IMR-90 (cell line): ENCODE results near the gene CATSPERE. TPM values are rescaled to one million over a fixed set of nuclear protein-coding genes. Genes with fewer than 3 reads are reported as not detected.

Experiments
- ATAC-seq: fragments of 200-7000 bp; cut with Tn5 transposase; 2 replicates; pipeline ENCODE4 v1.9.1; 2020; ENCODE audit warnings: low read depth, mild to moderate bottlenecking, moderate library complexity
- BruUV-seq: library from RNA; stranded (reverse); fragments of 400-500 nt; replicated peaks from 2 replicates; lab custom pipeline; 2021; lab: Mats Ljungman, UMichigan
- CTCF ChIA-PET: fragments of 300-600 bp; formaldehyde crosslinking; extraction: SDS; loops from one replicate; lab custom pipeline; 2021; ENCODE audit warnings: antibody characterized with exemption; lab: Yijun Ruan, JAX
- POLR2A ChIA-PET: fragments of 300-600 bp; sonication (Branson Sonifier 250); formaldehyde crosslinking; loops from one replicate; lab custom pipeline; 2022; ENCODE audit warnings: antibody characterized with exemption; ENCODE audit not compliant: unreplicated experiment; lab: Charles Lee
- DNase-seq: peaks from one replicate; pipeline ENCODE4 v3.0.0; 2013
- H2AFZ ChIP-seq: replicated peaks from 2 replicates; pipeline ENCODE3; 2013; ENCODE audit warnings: low read length, mild to moderate bottlenecking; ENCODE audit not compliant: poor library complexity
- H2AK5ac ChIP-seq: 2 replicates; pipeline ENCODE4 v1.6.1; 2013; ENCODE audit warnings: low read depth, low read length, inconsistent platforms
- H2AK9ac ChIP-seq: replicated peaks from 2 replicates; pipeline ENCODE3; 2013; ENCODE audit warnings: mild to moderate bottlenecking, low read depth, low read length, moderate library complexity; ENCODE audit not compliant: poor library complexity
- H2BK120ac ChIP-seq: 2 replicates; pipeline ENCODE4 v1.6.1; 2013; ENCODE audit warnings: low read depth, low read length, inconsistent platforms
- H2BK15ac ChIP-seq: 3 replicates; pipeline ENCODE4 v1.6.1; 2013; ENCODE audit warnings: low read depth, low read length, inconsistent platforms
- H2BK20ac ChIP-seq: 2 replicates; pipeline ENCODE4 v1.6.1; 2013; ENCODE audit warnings: low read depth, mild to moderate bottlenecking, inconsistent platforms, low read length, moderate library complexity
- H2BK5ac ChIP-seq: 2 replicates; pipeline ENCODE4 v1.6.1; 2013; ENCODE audit warnings: mild to moderate bottlenecking, low read depth, low read length, inconsistent platforms; ENCODE audit not compliant: poor library complexity, severe bottlenecking
- H3K14ac ChIP-seq: replicated peaks from 2 replicates; pipeline ENCODE4 v1.6.1; 2013; ENCODE audit warnings: low read depth, low read length, inconsistent platforms
- H3K18ac ChIP-seq: 2 replicates; pipeline ENCODE4 v1.6.1; 2013; ENCODE audit warnings: low read depth, low read length, control low read depth
- H3K23ac ChIP-seq: 2 replicates; pipeline ENCODE4 v1.6.1; 2013; ENCODE audit warnings: low read depth, low read length, inconsistent platforms
- H3K27ac ChIP-seq: 2 replicates; pipeline ENCODE4 v1.5.1; 2013; ENCODE audit warnings: mild to moderate bottlenecking, control low read depth, low read length; ENCODE audit not compliant: insufficient read depth
- H3K27me3 ChIP-seq: 2 replicates; pipeline ENCODE4 v1.6.1; 2013; ENCODE audit warnings: low read length; ENCODE audit not compliant: control insufficient read depth, insufficient read depth
- H3K36me3 ChIP-seq: 2 replicates; pipeline ENCODE4 v1.6.1; 2013; ENCODE audit warnings: low read length, mixed read lengths; ENCODE audit not compliant: control insufficient read depth, insufficient read depth
- H3K4ac ChIP-seq: 2 replicates; pipeline ENCODE4 v1.6.1; 2013; ENCODE audit warnings: low read depth, low read length, inconsistent platforms
- H3K4me1 ChIP-seq: 2 replicates; pipeline ENCODE4 v1.6.1; 2013; ENCODE audit warnings: low read length, mixed read lengths; ENCODE audit not compliant: control insufficient read depth, insufficient read depth
- H3K4me2 ChIP-seq: 2 replicates; pipeline ENCODE4 v1.6.1; 2013; ENCODE audit warnings: low read depth, mild to moderate bottlenecking, control low read depth, low read length, moderate library complexity
- H3K4me3 ChIP-seq: 2 replicates; pipeline ENCODE4 v1.5.1; 2013; ENCODE audit warnings: low read depth, mild to moderate bottlenecking, control low read depth, low read length, moderate library complexity; ENCODE audit not compliant: insufficient read depth
- H3K56ac ChIP-seq: 2 replicates; pipeline ENCODE4 v1.6.1; 2013; ENCODE audit warnings: low read length, inconsistent platforms; ENCODE audit not compliant: insufficient read depth; ENCODE audit errors: extremely low read depth
- H3K79me1 ChIP-seq, 2 experiments: 2 replicates each; pipeline ENCODE4 v1.6.1; 2013; ENCODE audit warnings: low read length in 2 of 2, inconsistent platforms in 1 of 2, low read depth in 1 of 2
- H3K9ac ChIP-seq: 2 replicates; pipeline ENCODE4 v1.6.1; 2013; ENCODE audit warnings: low read depth, low read length, control low read depth
- H3K9me1 ChIP-seq: 2 replicates; pipeline ENCODE4 v1.6.1; 2013; ENCODE audit warnings: low read length, inconsistent platforms; ENCODE audit not compliant: insufficient read depth
- H3K9me3 ChIP-seq: 2 replicates; pipeline ENCODE4 v1.6.1; 2013; ENCODE audit warnings: low read length; ENCODE audit not compliant: control insufficient read depth, insufficient read depth
- H4K20me1 ChIP-seq: 2 replicates; pipeline ENCODE4 v1.6.1; 2013; ENCODE audit warnings: low read length, inconsistent platforms; ENCODE audit not compliant: insufficient read depth
- H4K5ac ChIP-seq: 2 replicates; pipeline ENCODE4 v1.6.1; 2013; ENCODE audit warnings: mild to moderate bottlenecking, low read depth, low read length, control low read depth
- H4K8ac ChIP-seq, 2 experiments: 2 replicates each; pipeline ENCODE4 v1.6.1; 2013; ENCODE audit warnings: low read depth in 2 of 2, low read length in 2 of 2, control low read depth in 1 of 2, inconsistent platforms in 1 of 2
- H4K91ac ChIP-seq: 2 replicates; pipeline ENCODE4 v1.6.1; 2013; ENCODE audit warnings: low read depth, low read length, inconsistent platforms; ENCODE audit not compliant: insufficient read depth
- BHLHE40 ChIP-seq: fragments of 150-350 bp; IDR thresholded peaks from 2 replicates; pipeline ENCODE4 v1.6.1; 2016; ENCODE audit warnings: mild to moderate bottlenecking, low read depth, low read length
- CEBPB ChIP-seq: IDR thresholded peaks from 2 replicates; pipeline ENCODE4 v1.6.1; 2012; ENCODE audit warnings: low read depth, low read length, improper control_type of control experiment
- CHD1 ChIP-seq: IDR thresholded peaks from 2 replicates; pipeline ENCODE4 v1.6.1; 2012; ENCODE audit warnings: low read depth, low read length, improper control_type of control experiment
- CTCF ChIP-seq: conservative IDR thresholded peaks from 2 replicates; pipeline ENCODE4 v1.5.1; 2012; ENCODE audit warnings: mild to moderate bottlenecking, low read depth, low read length, improper control_type of control experiment
- ELK1 ChIP-seq: fragments of 150-350 bp; IDR thresholded peaks from 2 replicates; pipeline ENCODE4 v1.6.1; 2016; ENCODE audit warnings: low read depth, mild to moderate bottlenecking, low read length, moderate library complexity, borderline replicate concordance
- FOS ChIP-seq: fragments of 150-350 bp; IDR thresholded peaks from 2 replicates; pipeline ENCODE4 v1.6.1; 2016; ENCODE audit warnings: low read depth, low read length
- MAFK ChIP-seq: IDR thresholded peaks from 2 replicates; pipeline ENCODE4 v1.6.1; 2012; ENCODE audit warnings: low read depth, low read length, improper control_type of control experiment
- MAZ ChIP-seq: IDR thresholded peaks from 2 replicates; pipeline ENCODE4 v1.6.1; 2012; ENCODE audit warnings: low read depth, mild to moderate bottlenecking, low read length, improper control_type of control experiment, moderate library complexity, borderline replicate concordance
- MXI1 ChIP-seq: IDR thresholded peaks from 2 replicates; pipeline ENCODE4 v1.6.1; 2012; ENCODE audit warnings: low read depth, mild to moderate bottlenecking, low read length, moderate library complexity, borderline replicate concordance
- NFE2L2 ChIP-seq: fragments of 150-350 bp; IDR thresholded peaks from 2 replicates; pipeline ENCODE4 v1.6.1; 2016; ENCODE audit warnings: low read depth, mild to moderate bottlenecking, low read length
- POLR2A ChIP-seq: IDR thresholded peaks from 2 replicates; pipeline ENCODE4 v1.6.1; 2012; ENCODE audit warnings: mild to moderate bottlenecking, low read depth, low read length
- RAD21 ChIP-seq: IDR thresholded peaks from 2 replicates; pipeline ENCODE4 v1.6.1; 2012; ENCODE audit warnings: low read length, improper control_type of control experiment
- RCOR1 ChIP-seq: IDR thresholded peaks from 2 replicates; pipeline ENCODE4 v1.6.1; 2012; ENCODE audit warnings: mild to moderate bottlenecking, low read length, improper control_type of control experiment; ENCODE audit not compliant: insufficient replicate concordance
- RFX5 ChIP-seq: IDR thresholded peaks from 2 replicates; pipeline ENCODE4 v1.8.0; 2012; ENCODE audit warnings: low read depth, mild to moderate bottlenecking, low read length, moderate library complexity
- SMC3 ChIP-seq: fragments of 150-350 bp; IDR thresholded peaks from 2 replicates; pipeline ENCODE4 v1.6.1; 2016; ENCODE audit warnings: low read depth, mild to moderate bottlenecking, antibody characterized with exemption, low read length, moderate library complexity
- USF2 ChIP-seq: fragments of 150-350 bp; IDR thresholded peaks from 2 replicates; pipeline ENCODE4 v1.6.1; 2017; ENCODE audit warnings: mild to moderate bottlenecking, antibody characterized with exemption, low read length, low read depth
- WGBS, 2 experiments: methylation state at CpG; one replicate each; pipeline versions ENCODE4 v1.1.5 to v1.1.7; 2013; ENCODE audit warnings: missing lambda C conversion rate in 2 of 2; ENCODE audit not compliant: insufficient read length in 1 of 2; ENCODE audit errors: extremely low coverage in 2 of 2; 5-methylcytosine and 5-hydroxymethylcytosine counted together
- dilution Hi-C: fragments of 300-500 bp; cut with HindIII; formaldehyde crosslinking; loops from one replicate; pipeline ENCODE4 v1.14.3; 2018; ENCODE audit warnings: low sequenced_read_pairs; ENCODE audit not compliant: unreplicated experiment
- in situ Hi-C: fragments of 300-500 bp; cut with MboI; formaldehyde crosslinking; loops from 3 replicates; pipeline ENCODE4 v1.14.3; 2019; ENCODE audit warnings: low sequenced_read_pairs, inconsistent platforms, mixed read lengths
- intact Hi-C: fragments of 100-400 bp; cut with micrococcal nuclease; formaldehyde crosslinking; loops from 2 replicates; pipeline ENCODE4 v1.10.0; 2022
- polyA plus RNA-seq, 3 experiments: library from polyadenylated mRNA; depleted of rRNA; stranded (reverse); fragments of >200 nt; gene quantifications; 2 replicates each; pipeline ENCODE4 v1.2.3, GENCODE V29; 2012; ENCODE audit warnings: low replicate concordance in 1 of 3
- total RNA-seq: library from RNA; depleted of rRNA; stranded (reverse); fragments of >200 nt; gene quantifications from 2 replicates; pipeline ENCODE4 v1.2.3, GENCODE V29; 2012

CATSPERE gene
- total and polyA plus RNA-seq, 2 of the 4 experiments (the other 2 are of a cell fraction): 0.07 to 0.18 TPM

- no peak overlapping the region for H2BK20ac ChIP-seq
- in situ Hi-C loops: no loop called here
- no peak overlapping the region for H3K9ac ChIP-seq
- no peaks in the 10 kb centered on the region for H3K36me3 ChIP-seq
- no peak overlapping the region for H2AFZ ChIP-seq
- H3K4me1 ChIP-seq: peaks cover 8% of the 10 kb centered on the region
- H2AK9ac ChIP-seq: no peak overlapping the region
- H3K27me3 ChIP-seq: peaks cover 7% of the 10 kb centered on the region; the same call in 1 of the 2 replicates
- TF ChIP-seq CTCF: no peak
- no peak for TF ChIP-seq CEBPB
- TF ChIP-seq MXI1: no peak
- TF ChIP-seq MAZ: no peak
- TF ChIP-seq RAD21: no peak
- no peak for TF ChIP-seq RFX5
- TF ChIP-seq BHLHE40: no peak
- TF ChIP-seq CHD1: no peak
- TF ChIP-seq SMC3: no peak
- no peak for TF ChIP-seq POLR2A
- TF ChIP-seq MAFK: no peak
- no peak for TF ChIP-seq NFE2L2
- TF ChIP-seq FOS: no peak
- no peak for TF ChIP-seq ELK1
- TF ChIP-seq USF2: no peak
- TF ChIP-seq RCOR1: no peak
- no peak overlapping the region for H2AK5ac ChIP-seq
- no peak overlapping the region for H3K4ac ChIP-seq
- H2BK120ac ChIP-seq: no peak overlapping the region
- ChIA-PET CTCF (no interaction called here), POLR2A (no interaction called here)
- H4K8ac ChIP-seq: no peak overlapping the region
- ATAC-seq: no peak
- H3K9me3 ChIP-seq: no peaks in the 10 kb centered on the region
- DNase-seq: no peak
- H3K27ac ChIP-seq: no peak overlapping the region
- WGBS, 2 experiments: 90% methylated on average over 2 of the region's 8 CpGs; no CpG with 5 or more reads in 1 of the 2 experiments
- dilution Hi-C loops: no loop called here
- no TSS peak for BruUV-seq
- no peak overlapping the region for H2BK5ac ChIP-seq
- H3K23ac ChIP-seq: no peak overlapping the region
- H4K91ac ChIP-seq: no peak overlapping the region
- no peaks in the 10 kb centered on the region for H3K79me1 ChIP-seq
- no peak overlapping the region for H3K14ac ChIP-seq
- no peak overlapping the region for H2BK15ac ChIP-seq
- H3K4me3 ChIP-seq: no peak overlapping the region
- no peak overlapping the region for H4K5ac ChIP-seq
- no peak overlapping the region for H3K56ac ChIP-seq
- no peak overlapping the region for H3K4me2 ChIP-seq
- intact Hi-C loops: loop anchor here (2.0 kb wide), 1 partner anchor 369 kb away; no protein-coding TSS in a partner anchor
- H3K9me1 ChIP-seq: peaks cover 4% of the 10 kb centered on the region; the same call in 1 of the 2 replicates
- no peaks in the 10 kb centered on the region for H4K20me1 ChIP-seq
- H3K18ac ChIP-seq: no peak overlapping the region
Observed at GRCh38 chr1:244601336-244601735, 140.3 kb downstream of the CATSPERE start.
